Renal pelvis (tissue), 4 donors: ENCODE results near the gene TPI1. TPM values are rescaled to one million over a fixed set of nuclear protein-coding genes. Genes with fewer than 3 reads are reported as not detected.
"Not testable (repeated sequence)": the region's sequence is repeated elsewhere in the genome, so short reads cannot be mapped to it uniquely, and the experiment has no call there.

Experiments used
- DNase-seq: peaks from one replicate; pipeline ENCODE4 v3.0.0-alpha.2; 2013
- polyA plus RNA-seq, 3 donors: library from polyadenylated mRNA; unstranded; fragments of 120-200 nt; gene quantifications; one replicate each; pipeline ENCODE4 v1.2.1, GENCODE V29; 2013; ENCODE audit not compliant: insufficient read length in 3 of 3

TPI1 gene
- polyA plus RNA-seq, 3 donors = 560 to 690 (median 592) TPM

DNA sequence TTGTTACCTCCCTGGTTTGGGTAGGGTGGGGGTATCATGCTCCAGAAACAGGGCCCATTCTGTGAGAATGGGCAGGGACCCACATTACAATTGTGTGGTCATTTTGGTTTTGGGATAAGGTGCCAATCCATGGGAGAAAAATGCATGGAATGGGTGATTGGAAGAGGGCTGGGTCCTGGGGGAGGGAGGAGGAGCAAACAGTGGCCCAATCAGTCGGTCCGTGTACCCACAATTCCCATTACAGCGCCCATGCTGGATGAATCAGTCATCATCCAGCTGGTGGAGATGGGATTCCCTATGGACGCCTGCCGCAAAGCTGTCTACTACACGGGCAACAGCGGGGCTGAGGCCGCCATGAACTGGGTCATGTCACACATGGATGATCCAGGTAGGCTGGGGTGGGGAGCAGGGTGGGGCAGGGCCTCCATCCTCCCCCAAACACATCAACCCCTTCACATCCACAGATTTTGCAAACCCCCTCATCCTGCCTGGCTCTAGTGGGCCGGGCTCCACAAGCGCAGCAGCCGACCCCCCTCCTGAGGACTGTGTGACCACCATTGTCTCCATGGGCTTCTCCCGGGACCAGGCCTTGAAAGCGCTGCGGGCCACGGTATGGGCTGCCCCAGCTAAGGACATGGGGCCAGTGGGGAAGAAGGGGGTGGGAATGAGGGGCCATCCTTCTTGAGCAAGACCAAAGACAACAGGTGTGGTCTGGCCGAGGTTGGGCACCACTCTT is 3.6 kb upstream of the TPI1 start:
- no peak for DNase-seq

DNA sequence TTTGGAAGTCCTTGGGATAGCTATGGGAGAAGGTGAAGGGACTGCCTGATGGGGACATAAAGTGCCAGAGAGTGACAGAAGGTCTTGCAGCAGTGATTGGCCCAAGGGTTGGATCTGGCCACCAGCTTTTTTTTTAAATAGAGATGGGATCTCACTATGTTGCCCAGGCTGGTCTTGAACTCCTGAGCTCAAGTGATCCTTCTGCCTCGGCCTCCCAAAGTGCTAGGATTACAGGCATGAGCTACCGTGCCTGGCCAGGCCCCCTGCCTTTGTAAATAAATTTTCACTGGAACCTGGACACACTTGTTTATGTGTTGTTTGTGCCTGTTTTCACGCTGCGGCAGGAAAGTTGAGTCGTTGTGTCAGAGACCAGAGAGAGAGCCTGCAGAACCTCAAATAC is 2.0 kb upstream of the TPI1 start:
- not testable (repeated sequence) for DNase-seq

DNA sequence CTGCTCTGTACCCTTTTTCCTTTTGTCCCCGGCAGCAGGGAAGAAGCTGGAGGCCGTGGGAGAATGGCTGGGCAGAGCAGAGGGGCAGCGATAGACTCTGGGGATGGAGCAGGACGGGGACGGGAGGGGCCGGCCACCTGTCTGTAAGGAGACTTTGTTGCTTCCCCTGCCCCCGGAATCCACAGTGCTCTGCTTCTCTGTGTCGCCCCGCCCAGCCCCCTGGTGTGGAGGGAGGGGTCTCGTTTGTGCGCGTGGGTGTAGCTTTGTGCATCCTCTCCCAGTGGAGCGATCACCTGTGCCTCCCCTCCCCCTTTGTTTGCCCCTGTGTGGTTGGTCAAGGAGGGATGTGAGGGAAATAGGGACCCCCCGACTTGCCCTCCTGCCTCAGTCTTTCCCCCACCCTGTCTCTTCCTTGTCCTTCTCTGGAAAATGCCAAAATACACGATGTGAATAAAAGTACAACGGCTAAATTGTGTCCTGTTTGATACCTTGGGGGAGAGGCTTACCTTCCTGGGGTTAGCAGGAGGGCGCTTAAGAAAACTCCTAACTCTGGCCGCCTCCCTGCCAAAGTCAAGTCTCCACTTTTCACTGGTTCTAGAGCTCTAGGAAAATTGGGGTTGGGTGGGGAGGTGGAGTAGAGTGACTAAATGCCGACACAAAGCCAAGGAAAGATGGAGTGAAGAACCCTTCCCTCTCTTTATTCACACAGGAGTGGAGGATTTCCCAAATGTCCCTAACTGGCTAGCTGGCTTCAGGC is 990 bp upstream of the TPI1 start:
- DNase-seq = no peak

DNA sequence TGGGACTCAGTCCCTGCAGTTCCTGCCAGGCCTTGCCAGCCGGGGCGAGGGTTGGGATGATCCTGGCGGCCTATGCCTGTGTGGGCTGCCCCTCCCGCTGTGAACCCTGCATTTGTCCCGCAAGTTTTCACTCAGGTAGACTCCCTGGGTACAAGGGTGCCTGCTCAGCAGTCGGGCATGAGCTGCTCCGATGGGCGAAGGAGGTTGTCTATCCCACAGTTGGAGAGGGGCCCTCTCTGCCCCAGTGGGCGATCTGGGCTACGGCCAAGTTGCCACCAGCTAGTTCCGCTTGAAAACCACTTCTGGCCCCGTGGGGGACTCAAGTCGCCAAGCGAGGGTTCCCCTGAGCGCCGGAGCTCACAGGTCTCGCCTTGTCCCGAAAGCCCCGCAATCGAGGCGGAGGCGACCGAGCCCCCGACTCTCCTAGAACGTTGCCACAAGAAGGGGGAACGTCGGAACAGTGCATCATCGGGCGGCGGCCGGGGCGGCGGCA is 365 bp upstream of the TPI1 start:
- DNase-seq = no peak

DNA sequence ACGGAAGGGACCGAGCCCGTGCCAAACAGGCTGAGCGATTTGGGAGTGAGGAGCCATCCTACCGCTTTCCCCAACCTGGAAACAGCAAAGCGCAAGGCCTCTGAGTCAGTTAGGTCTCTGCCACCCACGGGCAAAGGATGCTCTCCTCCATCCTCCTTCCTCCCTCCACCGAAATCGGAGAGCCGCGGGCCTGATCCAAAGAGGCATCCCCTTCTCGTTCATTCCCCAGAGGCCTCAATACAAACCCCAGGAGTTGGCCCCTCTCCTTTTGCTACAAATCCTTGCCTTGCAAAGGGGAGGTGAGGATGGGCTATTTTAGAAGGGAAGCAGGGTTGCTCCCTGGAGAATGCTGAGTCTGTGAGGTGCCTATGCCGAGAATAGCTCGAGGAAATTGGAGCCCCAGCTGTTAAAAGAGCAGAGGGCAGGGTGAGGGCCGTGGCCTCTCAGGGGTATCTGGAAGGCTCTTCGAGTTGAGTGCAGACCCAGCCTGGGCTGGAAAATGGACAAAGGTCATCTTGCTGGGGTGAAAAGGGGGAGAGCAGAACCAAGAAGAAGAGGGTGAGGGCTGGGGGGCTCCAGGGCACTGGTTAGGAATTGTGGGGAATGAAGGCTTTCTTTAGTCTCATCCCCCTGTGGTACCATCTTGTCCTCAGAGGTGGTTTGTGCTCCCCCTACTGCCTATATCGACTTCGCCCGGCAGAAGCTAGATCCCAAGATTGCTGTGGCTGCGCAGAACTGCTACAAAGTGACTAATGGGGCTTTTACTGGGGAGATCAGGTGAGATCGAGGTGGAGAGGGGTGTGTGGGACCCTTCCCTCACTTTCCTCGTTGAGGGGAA is 1.1 kb downstream of the TPI1 start:
- DNase-seq = no peak

DNA sequence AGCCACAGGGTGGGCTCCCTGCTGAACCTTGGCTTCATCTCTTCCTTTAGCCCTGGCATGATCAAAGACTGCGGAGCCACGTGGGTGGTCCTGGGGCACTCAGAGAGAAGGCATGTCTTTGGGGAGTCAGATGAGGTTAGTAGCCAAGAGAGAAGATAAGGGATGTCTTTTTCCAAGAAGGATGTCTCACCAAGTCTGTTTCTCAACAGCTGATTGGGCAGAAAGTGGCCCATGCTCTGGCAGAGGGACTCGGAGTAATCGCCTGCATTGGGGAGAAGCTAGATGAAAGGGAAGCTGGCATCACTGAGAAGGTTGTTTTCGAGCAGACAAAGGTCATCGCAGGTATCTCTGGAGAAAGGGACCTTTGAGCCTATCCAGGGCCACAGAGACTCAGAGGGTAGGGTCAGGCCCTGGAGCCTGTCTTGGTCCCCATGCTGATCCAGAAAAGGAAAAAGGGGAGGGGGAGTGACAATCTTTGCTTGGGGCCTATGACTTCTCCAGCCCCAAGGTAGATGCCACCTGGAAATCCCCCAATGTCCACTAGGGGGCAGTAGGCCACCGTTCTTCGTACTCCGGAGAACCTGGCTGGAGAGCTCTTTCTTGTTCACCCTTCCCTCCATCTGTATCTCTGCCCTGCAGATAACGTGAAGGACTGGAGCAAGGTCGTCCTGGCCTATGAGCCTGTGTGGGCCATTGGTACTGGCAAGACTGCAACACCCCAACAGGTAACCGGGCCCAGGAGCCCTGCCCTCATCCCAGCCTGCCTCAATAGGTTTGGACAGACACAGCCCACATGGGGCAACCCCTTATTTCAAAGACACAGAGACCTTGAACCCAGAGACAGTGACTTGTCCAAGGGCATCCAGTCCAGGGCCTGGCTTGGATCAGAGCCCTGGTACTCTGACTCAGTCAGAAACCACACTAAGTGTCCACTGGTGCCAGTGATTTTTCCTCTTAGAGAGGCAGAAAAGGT is 2.0 kb downstream of the TPI1 start:
- peak; percentile 85 for DNase-seq

DNA sequence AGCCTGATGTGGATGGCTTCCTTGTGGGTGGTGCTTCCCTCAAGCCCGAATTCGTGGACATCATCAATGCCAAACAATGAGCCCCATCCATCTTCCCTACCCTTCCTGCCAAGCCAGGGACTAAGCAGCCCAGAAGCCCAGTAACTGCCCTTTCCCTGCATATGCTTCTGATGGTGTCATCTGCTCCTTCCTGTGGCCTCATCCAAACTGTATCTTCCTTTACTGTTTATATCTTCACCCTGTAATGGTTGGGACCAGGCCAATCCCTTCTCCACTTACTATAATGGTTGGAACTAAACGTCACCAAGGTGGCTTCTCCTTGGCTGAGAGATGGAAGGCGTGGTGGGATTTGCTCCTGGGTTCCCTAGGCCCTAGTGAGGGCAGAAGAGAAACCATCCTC is 3.0 kb downstream of the TPI1 start:
- not testable (repeated sequence) for DNase-seq

DNA sequence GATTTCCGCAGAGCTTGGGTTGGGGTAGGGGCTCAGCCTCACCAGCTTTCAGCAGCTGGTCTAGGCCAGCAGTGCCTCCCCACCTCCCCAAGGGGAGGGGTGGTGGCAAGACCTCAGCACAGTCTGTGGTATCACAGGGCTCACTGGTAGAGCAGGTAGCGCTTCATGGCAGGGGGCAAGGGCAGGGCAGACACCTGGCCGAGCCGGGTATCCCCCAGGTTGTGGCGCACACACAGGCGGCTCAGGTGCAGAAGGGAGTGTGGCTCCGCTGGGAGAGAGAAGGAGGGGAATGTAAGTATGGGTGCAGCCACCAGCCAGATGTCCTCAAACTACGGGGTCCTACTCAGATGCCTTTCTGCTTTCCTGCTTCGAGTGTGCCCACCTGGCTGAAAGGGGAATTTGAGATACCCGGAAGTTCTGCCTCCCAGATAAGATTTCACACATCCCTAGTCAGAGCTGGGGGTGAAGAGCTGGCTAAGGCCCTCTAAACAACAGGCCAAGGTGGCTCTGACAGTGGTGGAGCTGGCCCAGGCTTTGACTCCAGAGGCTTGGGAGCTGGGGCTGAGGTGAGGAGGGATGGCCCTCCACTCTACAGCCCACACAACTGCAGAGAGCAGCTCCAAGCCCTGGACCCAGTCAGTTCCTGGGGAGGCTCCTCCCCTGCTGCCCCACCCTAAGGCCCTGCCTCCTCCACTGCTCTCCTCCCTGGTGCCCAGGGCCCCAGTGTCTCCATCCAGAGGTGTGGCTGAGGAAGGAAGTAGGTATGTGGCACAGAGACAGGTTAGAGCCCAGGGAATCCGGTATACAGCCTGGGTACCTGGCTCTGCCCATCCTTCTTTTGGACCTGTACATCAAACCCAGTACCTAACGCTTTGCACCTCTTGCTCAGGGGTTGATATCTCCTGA is 4.0 kb downstream of the TPI1 start:
- DNase-seq = no peak

DNA sequence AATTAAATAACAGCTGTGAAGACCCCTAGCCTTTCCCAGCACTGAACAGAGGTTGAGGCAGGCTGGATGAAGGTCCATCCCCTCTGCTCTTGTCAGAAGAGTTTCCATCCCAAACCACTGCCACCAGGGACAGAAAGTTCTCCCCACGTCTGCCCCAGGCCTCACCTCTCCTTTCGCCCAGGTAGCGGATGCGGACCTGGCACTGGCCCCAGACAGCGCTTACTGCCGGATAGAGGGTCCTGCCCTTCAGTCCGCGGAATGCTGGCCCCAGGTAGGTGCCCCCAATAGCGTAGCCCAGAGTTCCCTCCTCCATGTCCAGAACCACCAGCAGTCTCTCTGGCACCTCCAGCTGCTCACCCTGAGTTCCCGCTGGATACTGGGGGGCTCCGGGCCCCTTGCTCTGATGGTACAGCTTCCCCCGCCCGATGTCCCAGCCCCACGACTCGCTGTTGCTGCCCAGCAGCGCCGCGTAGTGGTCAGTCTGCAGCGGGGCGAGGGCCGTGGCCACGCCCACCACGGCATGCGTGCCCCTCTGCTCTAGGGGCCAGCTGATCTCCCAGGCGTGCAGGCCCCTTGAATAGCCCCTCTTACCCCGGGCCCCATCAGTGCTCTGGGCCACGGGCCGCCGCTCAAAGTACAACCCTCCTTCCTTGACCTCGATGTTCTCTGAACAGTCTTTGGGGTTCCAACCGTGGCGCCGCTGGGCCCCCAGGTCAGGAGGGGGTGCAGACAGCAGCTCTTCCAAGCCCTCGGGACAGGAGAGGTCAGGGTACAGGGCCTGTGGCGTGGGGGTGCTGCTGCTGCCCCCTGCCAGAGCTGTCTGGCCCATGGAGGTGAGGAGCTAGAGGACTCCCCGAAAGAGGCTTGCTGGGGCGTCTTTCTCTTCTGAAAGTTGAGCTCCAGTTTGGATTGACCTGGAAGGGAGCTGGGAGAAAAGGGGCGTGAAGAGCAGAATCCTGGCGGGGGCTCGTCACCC is 5.0 kb downstream of the TPI1 start:
- peak; percentile 83 for DNase-seq

DNA sequence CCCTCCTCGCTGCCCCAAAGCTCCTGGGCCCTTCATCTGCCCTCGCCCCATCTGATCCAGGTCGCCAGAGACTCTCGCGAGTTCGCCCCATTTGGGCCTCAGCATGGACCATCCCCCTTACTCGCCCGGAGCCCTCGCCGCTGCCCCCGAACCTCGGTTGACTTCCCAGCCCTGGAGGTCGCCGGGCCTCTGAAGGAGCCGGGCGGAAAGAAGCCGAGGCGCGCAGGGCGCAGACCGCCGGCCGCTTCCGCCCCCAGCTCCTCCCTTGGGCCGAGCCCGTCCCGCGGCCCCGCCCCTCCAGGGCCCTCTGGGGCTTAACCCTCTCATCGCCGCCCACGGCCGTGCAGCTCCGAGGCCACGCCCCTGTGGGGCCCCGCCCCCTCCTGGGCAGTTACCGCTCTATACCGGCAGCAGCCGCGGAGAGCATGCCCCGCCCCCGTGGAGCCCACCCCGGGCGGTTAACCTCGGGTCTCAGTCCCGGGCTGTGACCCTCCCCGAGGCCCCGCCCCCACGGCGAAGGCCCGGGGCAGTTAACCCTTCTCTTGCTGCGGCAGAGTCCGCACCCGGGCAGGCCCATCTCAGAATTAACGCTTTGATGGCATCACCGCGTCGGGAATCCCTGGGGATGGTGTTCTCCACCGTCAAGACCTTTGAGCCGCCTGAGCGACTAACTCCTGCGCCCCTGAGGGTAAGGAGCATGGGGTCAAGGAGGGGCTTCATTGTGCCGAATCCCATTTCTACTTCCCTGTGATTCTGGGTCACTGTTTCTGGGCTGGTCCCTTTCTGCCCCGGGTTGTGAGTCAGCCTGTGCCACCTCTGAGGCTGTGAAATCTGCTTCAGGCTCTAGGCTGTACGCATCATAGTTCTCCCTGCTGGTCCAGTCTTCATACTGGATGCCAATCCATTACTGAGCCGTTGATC is 6.0 kb downstream of the TPI1 start, which contains the start of gene SPSB2:
Gene SPSB2, minus strand, starts transcription at position 210 of the 921 bp plus-strand sequence. CDS start 402 bp downstream, outside the sequence.
- peak; percentile 98 for DNase-seq

DNA sequence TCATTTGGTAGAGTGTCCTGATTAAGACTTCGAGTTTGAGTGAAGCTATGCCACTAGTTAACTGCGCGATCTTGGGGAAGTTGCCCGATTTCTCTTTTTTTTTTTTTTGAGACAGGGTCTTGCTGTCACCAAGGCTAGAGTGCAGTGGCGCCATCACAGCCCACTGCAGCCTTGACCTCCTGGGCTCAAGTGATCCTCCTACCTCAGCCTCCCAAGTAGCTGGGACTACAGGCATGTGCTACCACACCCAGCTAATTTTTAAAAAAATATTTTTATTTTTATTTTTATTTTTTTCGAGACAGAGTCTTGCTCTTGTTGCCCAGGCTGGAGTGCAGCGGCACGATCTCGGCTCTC is 6.7 kb downstream of the TPI1 start:
- DNase-seq = not testable (repeated sequence)

DNA sequence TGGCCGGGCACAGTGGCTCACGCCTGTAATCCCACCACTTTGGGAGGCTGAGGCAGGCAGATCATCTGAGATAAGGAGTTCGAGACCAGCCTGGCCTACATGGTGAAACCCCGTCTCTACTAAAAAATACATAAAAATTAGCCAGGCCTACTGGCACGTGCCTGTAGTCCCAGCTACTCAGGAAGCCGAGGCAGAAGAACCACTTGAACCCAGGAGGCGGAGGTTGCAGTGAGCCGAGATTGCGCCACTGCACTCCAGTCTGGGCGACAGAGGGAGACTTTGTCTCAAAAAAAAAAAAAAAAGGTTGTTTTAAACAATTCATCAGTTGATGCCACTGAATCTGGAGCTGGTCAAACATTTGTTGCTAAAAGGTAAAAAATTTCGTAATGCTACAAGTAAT is 12.5 kb downstream of the TPI1 start:
- not testable (repeated sequence) for DNase-seq

DNA sequence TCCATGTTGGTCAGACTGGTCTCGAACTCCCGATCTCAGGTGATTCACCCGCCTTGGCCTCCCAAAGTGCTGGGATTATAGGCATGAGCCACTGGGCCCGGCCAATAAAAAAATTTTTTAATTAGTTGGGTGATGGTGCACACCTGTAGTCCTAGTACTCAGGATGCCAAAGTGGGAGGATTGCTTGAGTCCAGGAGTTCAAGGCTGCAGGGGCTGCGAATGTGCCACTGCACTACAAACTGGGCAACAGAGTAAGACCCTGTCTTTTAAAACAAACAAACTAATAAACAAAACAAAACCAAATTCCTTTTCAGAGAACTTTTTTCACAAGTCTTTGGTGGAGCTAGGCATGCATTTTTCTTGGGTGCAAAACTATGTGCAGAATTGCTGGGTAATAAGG is 15.9 kb downstream of the TPI1 start:
- no peak for DNase-seq

DNA sequence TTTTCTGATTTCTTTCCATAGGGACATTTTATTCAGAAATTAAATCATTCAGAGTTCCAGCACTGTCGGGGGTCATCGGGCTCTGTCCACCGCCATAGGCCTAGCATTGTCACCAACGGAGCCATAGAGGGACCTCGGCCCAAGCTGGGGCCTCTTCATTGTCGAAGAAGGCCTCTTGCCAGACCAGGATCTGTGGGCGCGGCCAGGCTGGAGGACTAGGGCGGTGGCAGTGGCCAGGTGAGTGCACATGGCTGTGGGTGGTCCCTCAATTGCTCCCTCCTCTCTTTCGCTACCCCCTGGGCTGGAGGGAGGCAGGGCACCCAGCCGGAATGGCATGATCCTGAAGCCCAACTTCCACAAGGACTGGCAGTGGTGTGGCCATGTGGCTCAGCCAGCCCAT is 16.4 kb downstream of the TPI1 start:
- DNase-seq = no peak

DNA sequence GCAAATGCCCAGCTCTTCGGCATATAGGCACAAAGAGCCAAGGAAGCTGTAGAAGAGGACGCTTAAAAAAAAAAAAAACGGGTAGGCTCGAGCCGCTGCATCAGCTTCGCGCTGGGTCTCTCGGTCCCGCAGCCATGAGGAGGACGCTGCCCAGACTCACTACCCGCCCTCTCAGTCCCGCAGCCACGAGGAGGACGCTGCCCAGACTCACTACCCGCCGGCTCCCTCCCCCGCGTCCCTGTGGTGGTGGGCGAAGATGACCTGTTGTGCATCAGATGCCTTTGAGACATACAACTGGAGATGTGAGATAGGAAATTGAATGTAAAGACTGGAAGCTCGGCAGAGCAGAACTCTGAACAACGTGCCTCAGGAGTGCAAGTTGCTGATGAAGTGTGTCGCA is 17.2 kb downstream of the TPI1 start:
- no peak for DNase-seq

DNA sequence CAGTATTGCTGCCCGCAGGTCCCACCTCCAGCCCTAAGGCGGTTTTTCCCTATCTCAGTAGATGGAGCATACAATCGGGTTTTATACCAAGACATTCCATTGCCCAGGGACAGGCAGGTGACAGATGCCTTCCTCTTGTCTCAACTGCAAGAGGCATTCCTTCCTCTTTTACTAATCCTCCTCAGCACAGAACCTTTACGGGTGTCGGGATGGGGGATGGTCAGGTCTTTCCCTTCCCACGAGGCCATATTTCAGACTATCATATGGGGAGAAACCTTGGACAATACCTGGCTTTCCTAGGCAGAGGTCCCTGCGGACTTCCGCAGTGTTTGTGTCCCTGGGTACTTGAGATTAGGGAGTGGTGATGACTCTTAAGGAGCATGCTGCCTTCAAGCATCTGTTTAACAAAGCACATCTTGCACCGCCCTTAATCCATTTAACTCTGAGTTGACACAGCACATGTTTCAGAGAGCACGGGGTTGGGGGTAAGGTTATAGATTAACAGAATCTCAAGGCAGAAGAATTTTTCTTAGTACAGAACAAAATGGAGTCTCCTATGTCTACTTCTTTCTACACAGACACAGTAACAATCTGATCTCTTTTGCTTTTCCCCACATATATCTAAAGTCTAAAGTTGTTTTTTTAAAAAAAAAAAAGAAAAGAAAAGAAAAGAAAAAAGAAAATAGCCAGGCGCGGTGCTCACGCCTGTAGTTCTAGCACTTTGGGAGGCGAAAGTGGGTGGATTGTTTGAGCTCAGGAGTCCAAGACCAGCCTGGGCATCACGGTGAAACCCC is 19.1 kb downstream of the TPI1 start:
- DNase-seq = not testable (repeated sequence)

DNA sequence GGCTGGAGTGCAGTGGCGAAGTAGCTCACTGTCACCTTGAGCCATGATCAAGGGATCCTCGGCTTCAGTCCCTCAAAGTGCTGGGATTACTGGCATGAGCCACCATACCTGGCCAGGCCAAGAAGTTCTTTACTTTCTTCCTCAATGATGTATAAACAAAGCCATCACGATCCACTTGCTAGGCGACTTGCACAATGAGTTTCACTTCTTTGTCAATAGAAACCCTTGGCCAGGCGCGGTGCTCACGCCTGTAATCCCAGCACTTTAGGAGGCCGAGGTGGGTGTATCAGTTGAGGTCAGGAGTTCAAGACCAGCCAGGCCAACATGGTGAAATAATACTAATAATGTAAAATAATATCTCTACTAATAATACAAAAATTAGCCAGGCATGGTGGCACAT is 20.1 kb downstream of the TPI1 start:
- no peak for DNase-seq
